GM23338 (cell line): Measurements from ENCODE around the gene DLG2. TPM values are rescaled to one million over a fixed set of nuclear protein-coding genes. Genes with fewer than 3 reads are reported as not detected.
"Not testable (repeated sequence)": the region's sequence is repeated elsewhere in the genome, so short reads cannot be mapped to it uniquely, and the experiment has no call there.

Experiments used
- ATAC-seq: fragments of 200-7000 bp; cut with Tn5 transposase; 3 replicates; pipeline ENCODE4 v1.9.1; 2020
- DNase-seq: peaks from one replicate; pipeline ENCODE4 v3.0.0-alpha.2; 2015; ENCODE audit warnings: low spot score
- H2AFZ ChIP-seq: fragments of 200-600 bp; sonication (generic); 2 replicates; pipeline ENCODE4 v1.8.0; 2016; ENCODE audit warnings: antibody characterized with exemption, mild to moderate bottlenecking, moderate library complexity
- H3F3A ChIP-seq: fragments of 200-600 bp; sonication (generic); replicated peaks from 2 replicates; pipeline ENCODE4 v1.8.0; 2017; ENCODE audit warnings: antibody characterized with exemption, mixed run types, low read depth
- H3K27ac ChIP-seq: fragments of 200-600 bp; sonication (generic); 2 replicates; pipeline ENCODE4 v1.6.1; 2016; ENCODE audit warnings: low read depth
- H3K27me3 ChIP-seq: fragments of 200-600 bp; sonication (generic); 2 replicates; pipeline ENCODE4 v1.8.0; 2016; ENCODE audit warnings: mild to moderate bottlenecking, mixed run types, moderate library complexity; ENCODE audit not compliant: insufficient read depth
- H3K36me3 ChIP-seq: fragments of 200-600 bp; sonication (generic); 2 replicates; pipeline ENCODE4 v1.8.0; 2016; ENCODE audit warnings: mild to moderate bottlenecking; ENCODE audit not compliant: insufficient read depth
- H3K4me1 ChIP-seq: fragments of 200-600 bp; sonication (generic); 2 replicates; pipeline ENCODE4 v1.8.0; 2016; ENCODE audit warnings: mild to moderate bottlenecking, moderate library complexity; ENCODE audit not compliant: insufficient read depth
- H3K4me2 ChIP-seq: fragments of 200-600 bp; sonication (generic); 2 replicates; pipeline ENCODE4 v1.7.1; 2017; ENCODE audit warnings: mixed run types
- H3K4me3 ChIP-seq: fragments of 200-600 bp; sonication (generic); 2 replicates; pipeline ENCODE4 v1.6.1; 2016; ENCODE audit warnings: mixed run types
- H3K79me2 ChIP-seq: fragments of 200-600 bp; sonication (generic); replicated peaks from 2 replicates; pipeline ENCODE4 v1.8.0; 2017; ENCODE audit warnings: mild to moderate bottlenecking; ENCODE audit not compliant: insufficient read depth
- H3K9me2 ChIP-seq: fragments of 200-600 bp; sonication (generic); 2 replicates; pipeline ENCODE4 v1.8.0; 2017; ENCODE audit not compliant: insufficient read depth
- H4K20me1 ChIP-seq: fragments of 200-600 bp; sonication (generic); replicated peaks from 2 replicates; pipeline ENCODE4 v1.8.0; 2017; ENCODE audit warnings: mild to moderate bottlenecking; ENCODE audit not compliant: insufficient read depth
- H3K27ac Mint-ChIP-seq: 2 replicates; pipeline ENCODE4 v1.8.0; 2020; ENCODE audit warnings: inconsistent platforms, mild to moderate bottlenecking, moderate library complexity, mixed read lengths
- H3K27me3 Mint-ChIP-seq: 3 replicates; pipeline ENCODE4 v1.8.0; 2022; ENCODE audit warnings: low read depth, mild to moderate bottlenecking, moderate library complexity, mixed read lengths, inconsistent platforms; ENCODE audit not compliant: insufficient read depth, poor library complexity
- H3K36me3 Mint-ChIP-seq: 3 replicates; pipeline ENCODE4 v1.8.0; 2021; ENCODE audit warnings: low read depth, mild to moderate bottlenecking, inconsistent platforms, moderate library complexity, mixed read lengths
- H3K4me1 Mint-ChIP-seq: 3 replicates; pipeline ENCODE4 v1.8.0; 2020; ENCODE audit warnings: mild to moderate bottlenecking, inconsistent platforms, mixed read lengths
- H3K4me3 Mint-ChIP-seq: 3 replicates; pipeline ENCODE4 v1.8.0; 2021; ENCODE audit warnings: moderate library complexity, mild to moderate bottlenecking, inconsistent platforms, mixed read lengths
- H3K9me3 Mint-ChIP-seq: 3 replicates; pipeline ENCODE4 v1.8.0; 2020; ENCODE audit warnings: moderate library complexity, mild to moderate bottlenecking, inconsistent platforms, mixed read lengths
- EZH2phosphoT487 ChIP-seq: fragments of 200-600 bp; sonication (generic); IDR thresholded peaks from one replicate; pipeline ENCODE4 v1.8.1; 2018; ENCODE audit warnings: antibody characterized with exemption; ENCODE audit not compliant: unreplicated experiment
- NANOG ChIP-seq: IDR thresholded peaks from 2 replicates; pipeline ENCODE4 v1.6.1; 2016; ENCODE audit warnings: antibody characterized with exemption, borderline replicate concordance
- POLR2AphosphoS5 ChIP-seq: IDR thresholded peaks from 2 replicates; pipeline ENCODE4 v1.6.1; 2016; ENCODE audit warnings: antibody characterized with exemption, low read depth
- STAT1 ChIP-seq: IDR thresholded peaks from one replicate; pipeline ENCODE4 v1.6.1; 2016; ENCODE audit warnings: antibody characterized with exemption; ENCODE audit not compliant: unreplicated experiment
- ZNF114 ChIP-seq: fragments of 250-450 bp; sonication (Bioruptor Pico); IDR thresholded peaks from 2 replicates; pipeline ENCODE4 v1.5.0; 2020; ENCODE audit warnings: mild to moderate bottlenecking, moderate library complexity
- ZNF462 ChIP-seq: fragments of 250-450 bp; sonication (Bioruptor Pico); IDR thresholded peaks from 2 replicates; pipeline ENCODE4 v1.5.0; 2020; ENCODE audit warnings: mild to moderate bottlenecking, moderate library complexity
- polyA plus RNA-seq: library from polyadenylated mRNA; unstranded; fragments of >200 nt; fragmentation: Nextera tagmentation; extraction: Ambion mirVana; gene quantifications from 2 replicates; pipeline ENCODE4 v1.2.1, GENCODE V29; 2016
- total RNA-seq: library from RNA; depleted of rRNA; stranded (reverse); fragments of >200 nt; shearing (Covaris generic); gene quantifications from 2 replicates; pipeline ENCODE4 v1.2.3, GENCODE V29; 2014

The DLG2 gene
- total and polyA plus RNA-seq, 2 experiments from 2014 or later: 19.8 to 21.5 TPM

- Histone ChIP-seq H3K4me2 (no peak overlapping the region), H3K79me2 (no peaks in the 10 kb centered on the region), H3K36me3 (no peaks in the 10 kb centered on the region), H3K4me1 (peaks cover 3% of the 10 kb centered on the region; the same call in 1 of the 2 replicates), H3K4me3 (no peak overlapping the region), H2AFZ (no peak overlapping the region), H3K27ac (no peak overlapping the region), H3K27me3 (no peaks in the 10 kb centered on the region), H4K20me1 (no peaks in the 10 kb centered on the region), H3K9me2 (peaks cover 7% of the 10 kb centered on the region; the same call in 1 of the 2 replicates), H3F3A (no peaks in the 10 kb centered on the region)
- Mint-ChIP-seq H3K27ac (no peak overlapping the region), H3K4me3 (no peak overlapping the region), H3K4me1 (peaks cover 14% of the 10 kb centered on the region; the same call in 2 of the 3 replicates), H3K27me3 (no peaks in the 10 kb centered on the region), H3K9me3 (no peaks in the 10 kb centered on the region), H3K36me3 (no peaks in the 10 kb centered on the region)
- TF ChIP-seq STAT1 (no peak), POLR2AphosphoS5 (no peak), EZH2phosphoT487 (no peak), NANOG (no peak), ZNF462 (CRISPR knock-in tag) (no peak), ZNF114 (no peak)
- ATAC-seq: peak; percentile 65
- peak; percentile 24 for DNase-seq
These were observed 2028.1 kb downstream of the DLG2 start for GRCh38 chr11:83599066-83599465.

GRCh38 chr11:83587797-83588196 lies 2039.3 kb downstream of the DLG2 start:
- peak overlapping the region; percentile 97 for H3K27ac Mint-ChIP-seq
- peak; percentile 7 for DNase-seq

More at GRCh38 chr11:83587797-83588196, 2039.3 kb downstream of the DLG2 start:
- peak overlapping the region; percentile 92 for H3K4me3 Mint-ChIP-seq
- peak; percentile 65 for ATAC-seq
- not testable (repeated sequence) for H3K79me2 ChIP-seq, H3K27ac ChIP-seq, H3K36me3 Mint-ChIP-seq, H3K4me1 Mint-ChIP-seq, H3F3A ChIP-seq, H3K9me3 Mint-ChIP-seq, H3K36me3 ChIP-seq, H3K9me2 ChIP-seq, H3K27me3 ChIP-seq, H3K27me3 Mint-ChIP-seq, H4K20me1 ChIP-seq, H3K4me1 ChIP-seq
- H3K4me3 ChIP-seq: peak overlapping the region; percentile 64
- peak overlapping the region; percentile 83; the same call in 1 of the 2 replicates for H2AFZ ChIP-seq
- peak overlapping the region; percentile 79 for H3K4me2 ChIP-seq
